ENCODE results near the gene GABRB1. TPM values are rescaled to one million over a fixed set of nuclear protein-coding genes. Genes with fewer than 3 reads are reported as not detected.

GABRB1 gene
- total RNA-seq, 2 donors from 2014 or later: not detected

- H3K27me3 Mint-ChIP-seq: peaks cover 0 to 13% of the 10 kb centered on the region in 2 donors
- H3K27ac Mint-ChIP-seq: no peak overlapping the region
- no peaks in the 10 kb centered on the region for H3K36me3 Mint-ChIP-seq
- DNase-seq (ENCODE audit: low spot score) (no peak), ATAC-seq (no peak)
- H3K9me3 Mint-ChIP-seq: no peaks in the 10 kb centered on the region
- no peak overlapping the region for H3K4me3 Mint-ChIP-seq
- peaks cover 0 to 6% of the 10 kb centered on the region in 2 donors for H3K4me1 Mint-ChIP-seq (ENCODE audit: low read depth in 2 of 2)
These were observed 14.3 kb upstream of the GABRB1 start for GRCh38 chr4:47017081-47017480.

GRCh38 chr4:47017494-47017893 lies 13.9 kb upstream of the GABRB1 start:
- Mint-ChIP-seq H3K36me3 (no peaks in the 10 kb centered on the region), H3K27me3 (peaks cover 0 to 13% of the 10 kb centered on the region in 2 donors), H3K4me3 (no peak overlapping the region), H3K4me1 (ENCODE audit: low read depth in 2 of 2) (peaks cover 0 to 6% of the 10 kb centered on the region in 2 donors), H3K9me3 (no peaks in the 10 kb centered on the region), H3K27ac (no peak overlapping the region)
- no peak for DNase-seq (ENCODE audit: low spot score)
- no peak for ATAC-seq

DNA sequence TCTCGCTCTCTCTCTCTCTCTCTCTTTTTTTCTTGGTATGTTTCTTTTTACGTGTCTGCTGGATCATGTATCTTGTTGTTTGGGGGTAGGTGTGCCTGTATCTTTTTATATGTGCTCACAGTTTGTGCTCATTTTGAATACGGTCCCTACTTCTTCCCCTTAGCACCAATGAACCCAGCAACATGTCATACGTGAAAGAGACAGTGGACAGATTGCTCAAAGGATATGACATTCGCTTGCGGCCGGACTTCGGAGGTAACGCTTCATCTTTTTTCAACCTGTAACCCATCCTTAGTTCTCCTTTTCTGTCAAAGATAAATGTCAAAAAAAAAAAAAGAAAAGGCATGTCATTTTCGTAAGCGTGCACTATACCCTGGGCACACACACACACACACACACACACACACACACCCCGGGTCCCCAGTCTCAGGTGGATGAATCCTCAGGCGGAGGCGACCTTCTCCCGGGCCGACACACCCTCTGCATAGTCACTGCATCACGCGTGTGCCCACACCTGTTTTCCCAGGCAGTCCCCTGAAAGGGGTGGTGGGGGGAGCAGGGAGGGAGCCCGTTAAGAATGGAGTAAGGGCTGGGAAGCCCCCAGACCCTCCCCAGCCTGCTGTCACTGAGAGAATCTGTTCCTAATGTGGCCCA lies 511 bp downstream of the GABRB1 start:
- H3K36me3 Mint-ChIP-seq: no peaks in the 10 kb centered on the region
- peaks cover 14 to 18% of the 10 kb centered on the region in 2 donors for H3K4me1 Mint-ChIP-seq (ENCODE audit: low read depth in 2 of 2)
- H3K9me3 Mint-ChIP-seq: no peaks in the 10 kb centered on the region
- H3K27ac Mint-ChIP-seq: no peak overlapping the region
- peaks cover 27 to 57% of the 10 kb centered on the region in 2 donors for H3K27me3 Mint-ChIP-seq
- H3K4me3 Mint-ChIP-seq: peak overlapping the region; percentile 46
- peak in 1 of 2 donors; percentile 57 for ATAC-seq
- DNase-seq (ENCODE audit: low spot score): no peak

DNA sequence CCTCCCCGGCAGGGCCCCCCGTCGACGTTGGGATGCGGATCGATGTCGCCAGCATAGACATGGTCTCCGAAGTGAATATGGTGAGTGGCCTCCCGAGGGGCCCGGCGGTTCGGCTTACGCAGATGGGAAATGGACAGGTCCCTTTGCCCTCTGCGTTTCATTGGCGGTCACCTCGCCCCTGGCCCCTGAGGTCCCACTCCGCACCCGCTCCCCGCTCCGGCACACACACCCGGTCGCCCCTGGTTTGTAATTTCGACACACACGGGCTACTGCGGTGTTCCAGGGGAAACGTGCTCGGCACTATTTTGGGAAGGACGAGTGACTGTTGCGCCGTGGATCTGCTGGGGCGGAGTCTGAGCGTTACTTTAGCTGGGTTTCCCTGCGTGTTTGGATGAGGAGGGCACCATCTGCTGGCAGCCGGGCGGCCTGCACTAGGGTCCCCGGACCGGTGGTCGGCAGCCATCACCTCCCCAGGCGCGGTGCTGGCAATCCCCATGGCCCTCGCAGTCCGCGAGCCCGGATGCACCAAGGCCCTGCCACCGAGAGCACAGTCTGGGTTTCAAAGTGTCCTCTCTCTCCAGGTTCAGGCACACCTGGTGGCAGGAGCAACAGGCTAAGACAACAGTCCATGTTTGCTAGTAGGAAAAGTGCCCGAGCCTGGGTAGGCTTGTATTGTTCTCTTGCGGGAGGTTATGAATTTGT lies 1.2 kb downstream of the GABRB1 start:
- DNase-seq (ENCODE audit: low spot score) (peak; percentile 73), ATAC-seq (peak; percentile 87 to 89)
- peaks cover 14 to 18% of the 10 kb centered on the region in 2 donors for H3K4me1 Mint-ChIP-seq (ENCODE audit: low read depth in 2 of 2)
- H3K27me3 Mint-ChIP-seq: peaks cover 27 to 57% of the 10 kb centered on the region in 2 donors
- H3K36me3 Mint-ChIP-seq: no peaks in the 10 kb centered on the region
- no peak overlapping the region for H3K27ac Mint-ChIP-seq
- H3K9me3 Mint-ChIP-seq: no peaks in the 10 kb centered on the region
- peak overlapping the region; percentile 46 for H3K4me3 Mint-ChIP-seq

- no peak for DNase-seq (ENCODE audit: low spot score)
- no peak for ATAC-seq
- Mint-ChIP-seq H3K27me3 (peaks cover 20 to 23% of the 10 kb centered on the region in 2 donors), H3K36me3 (no peaks in the 10 kb centered on the region), H3K4me3 (no peak overlapping the region), H3K27ac (no peak overlapping the region), H3K9me3 (no peaks in the 10 kb centered on the region), H3K4me1 (ENCODE audit: low read depth in 2 of 2) (no peaks in the 10 kb centered on the region)
These were observed 6.9 kb downstream of the GABRB1 start for GRCh38 chr4:47038263-47038662.

DNA sequence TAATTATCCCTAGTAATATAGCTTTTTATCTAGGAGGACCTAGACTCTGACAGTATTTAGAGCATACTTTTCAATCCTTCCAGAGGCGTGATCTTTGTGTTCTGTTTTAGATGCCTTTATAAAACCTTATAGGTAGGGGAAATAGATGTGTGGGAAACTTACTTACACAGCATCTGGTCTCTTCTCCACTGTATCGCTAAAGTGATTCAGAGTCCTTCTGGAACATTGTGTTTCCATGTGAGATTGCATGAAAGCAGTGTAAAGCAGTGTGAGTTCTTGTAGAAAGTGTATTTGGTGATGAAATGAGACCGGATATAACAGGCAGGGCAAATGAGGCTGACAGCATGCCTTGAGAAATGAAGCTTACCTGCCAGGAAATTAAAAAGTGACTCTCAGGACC lies 9.5 kb downstream of the GABRB1 start:
- H3K9me3 Mint-ChIP-seq: no peaks in the 10 kb centered on the region
- H3K4me3 Mint-ChIP-seq: no peak overlapping the region
- H3K4me1 Mint-ChIP-seq (ENCODE audit: low read depth in 2 of 2): no peaks in the 10 kb centered on the region
- H3K36me3 Mint-ChIP-seq: no peaks in the 10 kb centered on the region
- no peak overlapping the region for H3K27ac Mint-ChIP-seq
- DNase-seq (ENCODE audit: low spot score) (no peak), ATAC-seq (no peak)
- H3K27me3 Mint-ChIP-seq: peaks cover 28 to 30% of the 10 kb centered on the region in 2 donors

- DNase-seq (ENCODE audit: low spot score) (no peak), ATAC-seq (no peak)
- peaks cover 33% of the 10 kb centered on the region in 2 donors for H3K27me3 Mint-ChIP-seq
- no peaks in the 10 kb centered on the region for H3K36me3 Mint-ChIP-seq
- H3K27ac Mint-ChIP-seq: no peak overlapping the region
- H3K4me1 Mint-ChIP-seq (ENCODE audit: low read depth in 2 of 2): no peaks in the 10 kb centered on the region
- H3K4me3 Mint-ChIP-seq: no peak overlapping the region
- no peaks in the 10 kb centered on the region for H3K9me3 Mint-ChIP-seq
These were observed 12.5 kb downstream of the GABRB1 start for GRCh38 chr4:47043821-47044220.

- H3K27ac Mint-ChIP-seq: no peak overlapping the region
- DNase-seq (ENCODE audit: low spot score) (no peak), ATAC-seq (no peak)
- H3K4me3 Mint-ChIP-seq: no peak overlapping the region
- no peaks in the 10 kb centered on the region for H3K9me3 Mint-ChIP-seq
- H3K36me3 Mint-ChIP-seq: no peaks in the 10 kb centered on the region
- peaks cover 35 to 47% of the 10 kb centered on the region in 2 donors for H3K27me3 Mint-ChIP-seq
- H3K4me1 Mint-ChIP-seq (ENCODE audit: low read depth in 2 of 2): no peaks in the 10 kb centered on the region
These were observed 13.9 kb downstream of the GABRB1 start for GRCh38 chr4:47045261-47045660.

DNA sequence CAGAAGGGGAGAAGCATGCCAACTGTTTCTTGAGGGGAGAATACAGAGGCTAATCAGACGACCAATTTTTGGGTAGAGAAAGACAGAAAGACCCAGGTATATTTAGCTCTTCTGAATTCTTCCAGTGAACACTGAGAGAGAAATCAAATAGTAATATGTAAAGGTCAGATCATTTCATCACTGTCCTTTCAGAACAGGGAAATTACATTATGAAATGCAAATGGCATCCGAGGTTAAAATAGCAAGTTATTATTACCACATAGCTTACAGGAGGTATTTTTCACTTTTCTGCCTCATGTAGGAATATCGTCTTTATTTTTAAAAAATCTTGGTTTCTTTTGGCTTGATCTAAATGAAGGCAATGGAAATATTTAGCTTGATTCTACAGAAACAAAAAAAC lies 18.0 kb downstream of the GABRB1 start:
- no peaks in the 10 kb centered on the region for H3K9me3 Mint-ChIP-seq
- H3K27me3 Mint-ChIP-seq: peaks cover 37 to 58% of the 10 kb centered on the region in 2 donors
- H3K27ac Mint-ChIP-seq: no peak overlapping the region

GRCh38 chr4:47050761-47051725 lies 19.7 kb downstream of the GABRB1 start:
- Mint-ChIP-seq H3K27ac (no peak overlapping the region), H3K4me3 (no peak overlapping the region), H3K27me3 (peaks cover 24 to 46% of the 10 kb centered on the region in 2 donors), H3K36me3 (no peaks in the 10 kb centered on the region), H3K4me1 (ENCODE audit: low read depth in 2 of 2) (no peaks in the 10 kb centered on the region), H3K9me3 (no peaks in the 10 kb centered on the region)
- no peak for DNase-seq (ENCODE audit: low spot score)
- no peak for ATAC-seq

More for the DNA sequence above, 18.0 kb downstream of the GABRB1 start:
- Mint-ChIP-seq H3K4me1 (ENCODE audit: low read depth in 2 of 2) (no peaks in the 10 kb centered on the region), H3K4me3 (no peak overlapping the region), H3K36me3 (no peaks in the 10 kb centered on the region)
- ATAC-seq (no peak), DNase-seq (ENCODE audit: low spot score) (no peak)

DNA sequence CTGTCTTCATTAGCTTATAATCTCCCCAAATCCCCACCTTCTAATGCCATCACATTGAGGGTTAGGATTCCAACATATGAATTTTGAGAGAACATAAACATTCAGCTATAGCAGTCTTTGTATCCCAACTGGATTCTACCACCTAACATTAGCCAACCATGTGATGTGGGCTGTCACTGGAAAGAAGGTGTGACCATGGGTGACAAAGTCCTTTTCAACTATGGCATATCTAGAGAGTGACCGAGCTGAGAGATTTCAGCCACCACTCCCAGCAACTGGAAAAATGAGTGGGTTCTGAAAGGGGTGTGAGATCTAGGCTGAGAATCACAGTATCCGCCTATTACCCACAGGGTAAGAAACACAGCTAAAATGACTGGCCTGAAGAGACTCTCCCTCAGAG lies 22.1 kb downstream of the GABRB1 start:
- no peak for ATAC-seq
- H3K9me3 Mint-ChIP-seq: peaks cover 4% of the 10 kb centered on the region
- H3K27me3 Mint-ChIP-seq: peaks cover 27 to 56% of the 10 kb centered on the region in 2 donors
- H3K4me1 Mint-ChIP-seq (ENCODE audit: low read depth in 2 of 2): no peaks in the 10 kb centered on the region
- no peak for DNase-seq (ENCODE audit: low spot score)
- no peaks in the 10 kb centered on the region for H3K36me3 Mint-ChIP-seq
- H3K27ac Mint-ChIP-seq: no peak overlapping the region
- no peak overlapping the region for H3K4me3 Mint-ChIP-seq

- Mint-ChIP-seq H3K9me3 (peaks cover 4% of the 10 kb centered on the region), H3K4me3 (no peak overlapping the region), H3K4me1 (ENCODE audit: low read depth in 2 of 2) (no peaks in the 10 kb centered on the region), H3K27ac (no peak overlapping the region), H3K27me3 (peaks cover 26 to 53% of the 10 kb centered on the region in 2 donors), H3K36me3 (no peaks in the 10 kb centered on the region)
- DNase-seq (ENCODE audit: low spot score) (no peak), ATAC-seq (no peak)
These were observed 22.8 kb downstream of the GABRB1 start for GRCh38 chr4:47054130-47054529.

DNA sequence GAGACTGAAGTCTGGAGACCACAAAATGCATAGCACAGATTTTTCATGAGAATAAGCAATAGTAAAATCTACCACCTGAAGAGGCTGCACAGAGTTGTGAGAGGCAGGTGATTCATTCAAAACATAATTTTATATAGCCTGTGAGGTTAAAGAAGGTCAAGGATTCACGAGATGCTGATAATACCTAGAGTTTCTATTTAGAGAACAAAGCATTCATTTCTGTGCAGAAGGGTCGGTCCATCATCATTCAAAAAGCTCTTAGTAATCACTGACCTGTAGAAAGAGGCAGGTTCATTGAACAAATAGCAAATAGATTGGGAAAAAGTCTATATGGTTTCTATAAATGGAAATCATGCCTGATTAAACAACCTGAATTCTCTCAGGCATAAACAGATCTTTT lies 26.6 kb downstream of the GABRB1 start:
- Mint-ChIP-seq H3K36me3 (no peaks in the 10 kb centered on the region), H3K9me3 (peaks cover 4% of the 10 kb centered on the region), H3K27me3 (peaks cover 11 to 32% of the 10 kb centered on the region in 2 donors), H3K4me1 (ENCODE audit: low read depth in 2 of 2) (no peaks in the 10 kb centered on the region), H3K4me3 (no peak overlapping the region), H3K27ac (no peak overlapping the region)
- DNase-seq (ENCODE audit: low spot score) (no peak), ATAC-seq (no peak)

All from natural killer cell treated with Interleukin-12 subunit alpha and Interleukin-12 subunit beta and Interleukin-15 and Interleukin-18, amount 100 ng/mL, for 72 hours (primary cell).